Esophagus muscularis mucosa (tissue), 4 donors: ENCODE results near the gene SRSF2. TPM values are rescaled to one million over a fixed set of nuclear protein-coding genes. Genes with fewer than 3 reads are reported as not detected.

ENCODE experiments used
- DNase-seq: peaks from one replicate; pipeline ENCODE4 v3.0.0-alpha.2; 2017; ENCODE audit errors: extremely low spot score
- H3K27ac ChIP-seq, 4 donors: fragments of 200-600 bp; sonication (generic); replicated peaks in 1 of 4; 1 replicate in 3 of 4; 2 replicates in 1 of 4; pipeline ENCODE4 v1.5.1; 2016 to 2019; ENCODE audit warnings: mild to moderate bottlenecking in 1 of 4
- H3K27me3 ChIP-seq, 4 donors: fragments of 200-600 bp; sonication (generic); one replicate each; pipeline versions ENCODE4 v1.5.1 to v1.6.0; 2016 to 2019
- H3K36me3 ChIP-seq, 4 donors: fragments of 200-600 bp; sonication (generic); one replicate each; pipeline ENCODE4 v1.5.1; 2016 to 2019
- H3K4me1 ChIP-seq, 4 donors: fragments of 200-600 bp; sonication (generic); one replicate each; pipeline ENCODE4 v1.5.1; 2016 to 2019
- H3K4me3 ChIP-seq, 4 donors: fragments of 200-600 bp; sonication (generic); 1 replicate in 2 of 4; 2 replicates in 2 of 4; pipeline ENCODE4 v1.5.1; 2016 to 2019; ENCODE audit warnings: mild to moderate bottlenecking in 4 of 4, moderate library complexity in 1 of 4
- H3K9me3 ChIP-seq, 4 donors: fragments of 200-600 bp; sonication (generic); 1 replicate in 3 of 4; 2 replicates in 1 of 4; pipeline ENCODE4 v1.5.1; 2016 to 2019
- EP300 ChIP-seq: sonication (generic); formaldehyde crosslinking; IDR thresholded peaks from one replicate; pipeline ENCODE4 v1.6.1; 2017; ENCODE audit warnings: antibody characterized with exemption
- POLR2A ChIP-seq: fragments of 450-650 bp; IDR thresholded peaks from one replicate; pipeline ENCODE4 v1.6.1; 2017; ENCODE audit warnings: antibody characterized with exemption, moderate library complexity, mild to moderate bottlenecking, low read depth
- POLR2AphosphoS5 ChIP-seq, 2 donors: sonication (generic); formaldehyde crosslinking; IDR thresholded peaks; one replicate each; pipeline ENCODE4 v1.6.1; 2017; ENCODE audit warnings: antibody characterized with exemption in 2 of 2
- WGBS: methylation state at CpG from one replicate; pipeline ENCODE4 v1.1.5; 2018; 5-methylcytosine and 5-hydroxymethylcytosine counted together
- intact Hi-C: fragments of 100-400 bp; cut with DNase I; formaldehyde crosslinking; loops from one replicate; pipeline ENCODE4 v1.15.1; 2023
- total RNA-seq, 4 donors: library from RNA; depleted of rRNA; stranded (reverse); fragments of >200 nt; gene quantifications; one replicate each; pipeline versions ENCODE4 v1.1.0 to v1.2.1, GENCODE V29; 2016
- TF ChIP-seq, protein P1 (sequence below), 3 experiments: fragments of 200-600 bp in 2 of 3; fragments of 450-650 bp in 1 of 3; sonication (generic) in 2 of 3; IDR thresholded peaks; one replicate each; pipeline ENCODE4 v1.5.1; 2017 to 2019; ENCODE audit warnings: antibody characterized with exemption in 3 of 3, mild to moderate bottlenecking in 2 of 3, moderate library complexity in 1 of 3

The SRSF2 gene
- total RNA-seq, 4 donors from 2014 or later = 133 to 173 (median 157) TPM

DNA sequence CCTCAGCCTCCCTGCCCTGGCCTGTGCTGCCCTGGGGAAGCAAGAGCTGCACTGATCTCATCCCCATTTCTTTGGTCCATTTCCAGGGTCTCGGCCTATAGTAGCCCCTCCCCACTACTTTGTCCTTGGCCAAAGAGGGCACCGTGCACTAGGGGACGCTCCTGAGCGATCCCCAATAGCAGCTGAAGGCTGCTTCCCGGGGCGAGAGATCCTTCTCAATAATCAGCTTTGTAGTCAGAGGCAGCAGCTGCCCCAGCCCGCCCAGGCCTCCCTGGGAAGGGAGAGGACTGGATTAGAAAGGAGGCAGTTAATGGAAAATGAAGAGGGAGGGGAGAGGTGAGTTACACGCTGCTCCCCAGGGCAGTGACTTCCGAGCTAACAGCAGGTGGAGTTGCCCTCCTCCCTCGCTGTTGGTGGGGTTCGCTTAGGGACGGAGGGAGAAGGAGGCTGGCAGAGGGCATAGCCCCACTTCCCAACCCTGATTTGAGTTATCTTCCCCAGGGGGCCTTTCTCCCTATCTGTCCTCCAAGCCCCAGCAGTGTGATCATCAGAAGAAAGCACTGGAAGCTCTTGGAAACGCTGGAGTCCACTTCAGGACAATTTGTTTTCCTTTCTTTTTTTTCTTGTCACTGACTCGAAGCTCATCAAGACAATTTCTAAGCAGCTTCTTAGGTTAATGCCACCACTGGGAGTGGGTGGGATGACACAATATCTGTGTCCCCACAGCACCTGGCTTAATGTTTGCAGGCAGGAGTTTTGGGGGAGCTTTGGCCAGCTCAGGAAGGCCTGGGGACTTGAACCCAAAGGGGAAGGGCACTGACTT lies 28.9 kb downstream of the SRSF2 start:
- H3K27ac ChIP-seq = peak overlapping the region; percentile 97 to 98 (median 98)
- TF ChIP-seq POLR2AphosphoS5 (IDR thresholded peaks at IDR 0.05) = peak; percentile 33 to 46
- TF ChIP-seq, protein P1, sequence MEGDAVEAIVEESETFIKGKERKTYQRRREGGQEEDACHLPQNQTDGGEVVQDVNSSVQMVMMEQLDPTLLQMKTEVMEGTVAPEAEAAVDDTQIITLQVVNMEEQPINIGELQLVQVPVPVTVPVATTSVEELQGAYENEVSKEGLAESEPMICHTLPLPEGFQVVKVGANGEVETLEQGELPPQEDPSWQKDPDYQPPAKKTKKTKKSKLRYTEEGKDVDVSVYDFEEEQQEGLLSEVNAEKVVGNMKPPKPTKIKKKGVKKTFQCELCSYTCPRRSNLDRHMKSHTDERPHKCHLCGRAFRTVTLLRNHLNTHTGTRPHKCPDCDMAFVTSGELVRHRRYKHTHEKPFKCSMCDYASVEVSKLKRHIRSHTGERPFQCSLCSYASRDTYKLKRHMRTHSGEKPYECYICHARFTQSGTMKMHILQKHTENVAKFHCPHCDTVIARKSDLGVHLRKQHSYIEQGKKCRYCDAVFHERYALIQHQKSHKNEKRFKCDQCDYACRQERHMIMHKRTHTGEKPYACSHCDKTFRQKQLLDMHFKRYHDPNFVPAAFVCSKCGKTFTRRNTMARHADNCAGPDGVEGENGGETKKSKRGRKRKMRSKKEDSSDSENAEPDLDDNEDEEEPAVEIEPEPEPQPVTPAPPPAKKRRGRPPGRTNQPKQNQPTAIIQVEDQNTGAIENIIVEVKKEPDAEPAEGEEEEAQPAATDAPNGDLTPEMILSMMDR (IDR thresholded peaks at IDR 0.05) = peak; percentile 42 to 49 (median 48)
- no peak for TF ChIP-seq EP300
- no peak for TF ChIP-seq POLR2A
- H3K36me3 ChIP-seq = peaks cover 0 to 7% (median 5%) of the 10 kb centered on the region in 4 donors
- intact Hi-C loops = no loop called here
- H3K4me1 ChIP-seq = peaks cover 61 to 88% (median 84%) of the 10 kb centered on the region in 4 donors
- H3K4me3 ChIP-seq = peak overlapping the region; percentile 78 to 98 (median 80)
- WGBS = 40% methylated on average over 14 of the region's 14 CpGs
- no peaks in the 10 kb centered on the region for H3K27me3 ChIP-seq
- H3K9me3 ChIP-seq = no peaks in the 10 kb centered on the region
- DNase-seq = no peak

DNA sequence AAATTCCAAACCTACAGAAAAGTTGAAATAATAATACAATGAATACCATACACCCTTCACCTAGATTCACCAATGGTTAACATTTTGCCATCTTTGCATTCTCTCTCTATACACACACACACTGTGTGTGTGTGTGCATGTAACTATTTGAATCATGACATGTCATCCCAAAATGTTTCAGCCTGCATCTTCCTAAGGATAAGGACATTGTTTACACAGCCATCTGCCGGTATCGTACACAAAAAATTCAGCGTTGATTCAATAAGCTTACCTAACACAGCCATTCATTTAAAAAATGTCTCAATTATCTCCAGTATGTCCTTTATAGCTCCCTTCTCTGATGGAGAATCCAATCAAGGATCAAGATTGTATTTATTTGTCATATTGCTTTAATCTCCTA lies 30.3 kb downstream of the SRSF2 start:
- H3K27ac ChIP-seq = peak overlapping the region; percentile 97 to 98 (median 98)
- H3K9me3 ChIP-seq = no peaks in the 10 kb centered on the region
- peaks cover 68 to 89% (median 87%) of the 10 kb centered on the region in 4 donors for H3K4me1 ChIP-seq
- 62% methylated on average over 3 of the region's 3 CpGs for WGBS
- no peak overlapping the region for H3K4me3 ChIP-seq
- DNase-seq = no peak
- no peaks in the 10 kb centered on the region for H3K36me3 ChIP-seq
- TF ChIP-seq POLR2AphosphoS5 (IDR thresholded peaks at IDR 0.05) = no peak
- no peak for TF ChIP-seq EP300
- TF ChIP-seq POLR2A = no peak
- TF ChIP-seq, protein P1 (IDR thresholded peaks at IDR 0.05) = no peak
- intact Hi-C loops = no loop called here
- no peaks in the 10 kb centered on the region for H3K27me3 ChIP-seq

DNA sequence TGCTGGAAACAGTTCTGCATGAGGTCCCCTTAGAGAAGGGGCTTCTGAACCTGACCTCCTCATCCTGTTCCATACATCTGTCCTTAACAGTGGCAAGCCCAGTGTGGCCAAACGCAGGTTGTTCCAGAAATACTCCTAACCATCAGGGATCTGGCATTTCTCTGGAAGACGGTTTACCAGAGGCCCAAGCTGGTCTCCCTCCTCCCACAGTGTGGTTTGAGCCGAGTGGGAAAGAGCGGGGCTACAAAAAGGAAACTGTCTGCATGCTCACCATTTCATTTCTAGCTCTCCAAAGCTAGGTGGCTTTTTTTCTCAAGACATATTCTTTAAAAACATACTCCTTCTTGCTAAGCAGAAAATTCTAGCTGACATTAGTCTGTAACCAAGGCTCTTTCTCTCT lies 32.3 kb downstream of the SRSF2 start:
- no peak for DNase-seq
- Histone ChIP-seq H3K4me3 (no peak overlapping the region), H3K36me3 (peaks cover 0 to 2% (median 0%) of the 10 kb centered on the region in 4 donors), H3K27me3 (no peaks in the 10 kb centered on the region), H3K4me1 (peaks cover 79 to 99% (median 96%) of the 10 kb centered on the region in 4 donors), H3K27ac (peak overlapping the region; percentile 49 to 98 (median 97)), H3K9me3 (no peaks in the 10 kb centered on the region)
- 19% methylated on average over 4 of the region's 4 CpGs for WGBS
- intact Hi-C loops = no loop called here
- TF ChIP-seq POLR2A = no peak
- TF ChIP-seq EP300 = no peak
- no peak for TF ChIP-seq POLR2AphosphoS5 (IDR thresholded peaks at IDR 0.05)
- TF ChIP-seq, protein P1 (IDR thresholded peaks at IDR 0.05) = no peak

DNA sequence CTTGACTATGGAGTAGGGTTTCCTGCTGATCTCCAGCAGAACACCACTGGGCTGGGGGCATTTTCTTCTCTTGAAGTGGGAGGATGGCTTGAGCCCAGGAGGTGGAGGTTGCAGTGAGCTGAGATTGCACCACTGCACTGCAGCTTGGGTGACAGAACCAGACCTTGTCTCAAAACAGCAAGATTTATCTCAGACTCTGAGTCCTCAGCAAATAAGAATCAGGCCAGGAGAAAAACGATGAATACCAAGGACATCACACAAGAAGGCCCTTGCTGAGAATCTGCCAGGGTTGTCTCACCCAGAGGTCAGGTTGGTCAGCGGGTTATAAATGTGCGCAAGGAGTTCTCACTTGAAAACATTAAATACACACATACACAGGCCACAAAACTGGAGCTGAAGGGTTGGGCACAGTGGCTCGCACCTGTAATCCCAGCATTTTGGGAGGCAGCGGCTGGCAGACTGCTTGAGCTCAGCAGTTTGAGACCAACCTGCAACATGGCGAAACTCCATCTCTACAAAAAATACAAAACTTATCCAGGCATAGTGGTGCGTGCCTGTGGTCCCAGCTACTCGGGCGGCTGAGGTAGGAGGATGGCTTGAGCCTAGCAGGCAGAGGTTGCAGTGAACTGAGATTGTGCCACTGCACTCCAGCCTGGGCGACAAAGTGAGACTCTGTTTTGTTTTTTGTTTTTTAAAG lies 34.0 kb downstream of the SRSF2 start:
- peak overlapping the region; percentile 89 to 96 (median 93) for H3K27ac ChIP-seq
- H3K9me3 ChIP-seq = no peaks in the 10 kb centered on the region
- 82% methylated on average over 10 of the region's 10 CpGs for WGBS
- H3K36me3 ChIP-seq = peaks cover 0 to 4% (median 0%) of the 10 kb centered on the region in 4 donors
- no peak for DNase-seq
- no peak overlapping the region for H3K4me3 ChIP-seq
- intact Hi-C loops = no loop called here
- peaks cover 84 to 99% (median 96%) of the 10 kb centered on the region in 4 donors for H3K4me1 ChIP-seq
- H3K27me3 ChIP-seq = no peaks in the 10 kb centered on the region
- TF ChIP-seq POLR2AphosphoS5 (IDR thresholded peaks at IDR 0.05) (no peak), EP300 (no peak), POLR2A (no peak)
- TF ChIP-seq, protein P1 (IDR thresholded peaks at IDR 0.05) = no peak
